A549 (cell line): ENCODE results near the gene UHRF2. TPM values are rescaled to one million over a fixed set of nuclear protein-coding genes. Genes with fewer than 3 reads are reported as not detected.

ENCODE experiments used
- ATAC-seq, 2 experiments: fragments of 200-7000 bp in 1 of 2; fragments of >200 bp in 1 of 2; cut with Nextera tagmentation in 1 of 2; cut with Tn5 transposase in 1 of 2; 3 replicates each; pipeline versions ENCODE4 v1.8.0 to v1.9.1; 2018 to 2020; ENCODE audit warnings: mild to moderate bottlenecking in 1 of 2, moderate library complexity in 1 of 2
- CTCF ChIA-PET: fragments of 300-600 bp; sonication (Branson Sonifier 250); formaldehyde crosslinking; extraction: SDS; loops from one replicate; lab custom pipeline; 2021; ENCODE audit warnings: antibody characterized with exemption, inconsistent platforms; lab: Yijun Ruan, JAX
- POLR2A ChIA-PET: fragments of 350-600 bp; formaldehyde crosslinking; extraction: SDS; loops from one replicate; lab custom pipeline; 2021; ENCODE audit warnings: antibody characterized with exemption, inconsistent platforms; lab: Yijun Ruan, JAX
- DNase-seq, 2 experiments: peaks; one replicate each; pipeline versions ENCODE4 v3.0.0 to v3.0.0-alpha.2; 2011 to 2016; ENCODE audit warnings: low read depth in 1 of 2, low spot score in 1 of 2
- FAIRE-seq: peaks from 2 replicates; lab custom pipeline; 2011; peaks lifted over from hg19 to GRCh38; lab: Jason Lieb, UNC
- H3K27ac ChIP-seq, 2 experiments: fragments of >200 bp; sonication (Bioruptor Twin); formaldehyde crosslinking; 3 replicates each; pipeline ENCODE4 v1.5.1; 2016 to 2017
- H3K4me1 ChIP-seq: fragments of >200 bp; sonication (Bioruptor Twin); formaldehyde crosslinking; 3 replicates; pipeline ENCODE4 v1.6.1; 2016
- H3K4me2 ChIP-seq: fragments of >200 bp; sonication (Bioruptor Twin); formaldehyde crosslinking; 3 replicates; pipeline ENCODE4 v1.6.1; 2016
- H3K4me3 ChIP-seq: fragments of >200 bp; sonication (Bioruptor Twin); formaldehyde crosslinking; 3 replicates; pipeline ENCODE4 v1.5.1; 2016
- H3K9me3 ChIP-seq: fragments of >200 bp; sonication (Bioruptor Twin); formaldehyde crosslinking; 3 replicates; pipeline ENCODE4 v1.6.1; 2016
- ATOH8 ChIP-seq: fragments of 250-450 bp; sonication (Bioruptor Pico); IDR thresholded peaks from 2 replicates; pipeline ENCODE4 v1.5.0; 2020; ENCODE audit warnings: low read depth, mild to moderate bottlenecking, moderate library complexity
- BCL3 ChIP-seq: fragments of >200 bp; sonication (Bioruptor Twin); formaldehyde crosslinking; IDR thresholded peaks from 3 replicates; pipeline ENCODE4 v1.6.1; 2016
- EHMT2 ChIP-seq: fragments of 200-600 bp; sonication (generic); IDR thresholded peaks from 2 replicates; pipeline ENCODE4 v1.6.1; 2016; ENCODE audit warnings: antibody characterized with exemption, low read depth, mild to moderate bottlenecking, moderate library complexity
- GATA3 ChIP-seq: IDR thresholded peaks from 2 replicates; pipeline ENCODE4 v1.6.1; 2012; ENCODE audit warnings: borderline replicate concordance
- HES2 ChIP-seq: fragments of >200 bp; sonication (Bioruptor Twin); formaldehyde crosslinking; IDR thresholded peaks from 2 replicates; pipeline ENCODE4 v1.6.1; 2016
- HMGXB4 ChIP-seq: fragments of 250-450 bp; sonication (Bioruptor Pico); IDR thresholded peaks from 2 replicates; pipeline ENCODE4 v1.5.0; 2021; ENCODE audit warnings: mild to moderate bottlenecking, moderate library complexity, borderline replicate concordance
- NFE2L2 ChIP-seq: fragments of 150-350 bp; conservative IDR thresholded peaks from 2 replicates; pipeline ENCODE4 v1.6.1; 2014; ENCODE audit warnings: low read length
- NR3C1 ChIP-seq: fragments of >200 bp; sonication (Bioruptor Twin); formaldehyde crosslinking; IDR thresholded peaks from 3 replicates; pipeline ENCODE4 v1.6.1; 2017
- POLR2AphosphoS2 ChIP-seq: conservative IDR thresholded peaks from 2 replicates; pipeline ENCODE4 v1.6.1; 2012; ENCODE audit warnings: low read length, improper control_type of control experiment, inconsistent platforms
- RAD21 ChIP-seq, 2 experiments: fragments of >200 bp in 1 of 2; sonication (Bioruptor Twin) in 1 of 2; formaldehyde crosslinking in 1 of 2; IDR thresholded peaks in 1 of 2; conservative IDR thresholded peaks in 1 of 2; 2 replicates in 1 of 2; 3 replicates in 1 of 2; pipeline ENCODE4 v1.6.1; 2012 to 2018; ENCODE audit warnings: inconsistent platforms in 1 of 2
- RFX5 ChIP-seq: fragments of 450-650 bp; IDR thresholded peaks from 2 replicates; pipeline ENCODE4 v1.7.1; 2014; ENCODE audit warnings: antibody characterized with exemption, mild to moderate bottlenecking, moderate library complexity
- SMC3 ChIP-seq: fragments of >200 bp; sonication (Bioruptor Twin); formaldehyde crosslinking; IDR thresholded peaks from 3 replicates; pipeline ENCODE4 v1.6.1; 2018; ENCODE audit warnings: inconsistent platforms
- TFCP2L1 ChIP-seq: fragments of 250-450 bp; sonication (Bioruptor Pico); IDR thresholded peaks from 2 replicates; pipeline ENCODE4 v1.5.0; 2021; ENCODE audit warnings: mild to moderate bottlenecking
- TP53 ChIP-seq: fragments of 250-450 bp; sonication (Bioruptor Pico); IDR thresholded peaks from 2 replicates; pipeline ENCODE4 v1.5.0; 2021; ENCODE audit warnings: mild to moderate bottlenecking, moderate library complexity
- USF2 ChIP-seq: fragments of 450-650 bp; IDR thresholded peaks from 2 replicates; pipeline ENCODE4 v1.6.1; 2014; ENCODE audit warnings: antibody characterized with exemption
- ZC3H11A ChIP-seq: fragments of 450-650 bp; IDR thresholded peaks from 2 replicates; pipeline ENCODE4 v1.6.1; 2014; ENCODE audit warnings: antibody characterized with exemption, mild to moderate bottlenecking
- ZFP36 ChIP-seq: fragments of 450-650 bp; IDR thresholded peaks from 2 replicates; pipeline ENCODE4 v1.6.1; 2014; ENCODE audit warnings: borderline replicate concordance; ENCODE audit not compliant: partially characterized antibody
- ZSCAN20 ChIP-seq: fragments of 250-450 bp; sonication (Bioruptor Pico); IDR thresholded peaks from 2 replicates; pipeline ENCODE4 v1.8.0; 2022; ENCODE audit warnings: mild to moderate bottlenecking, moderate library complexity
- WGBS: methylation state at CpG from one replicate; pipeline ENCODE4 v1.1.6; 2017; ENCODE audit errors: missing lambda C conversion rate; 5-methylcytosine and 5-hydroxymethylcytosine counted together
- polyA plus RNA-seq, 4 experiments: library from polyadenylated mRNA; depleted of rRNA in 3 of 4; stranded (reverse); fragments of >200 nt; fragmentation: RNase III in 1 of 4; extraction: RNeasy Plus Mini Kit Qiagen cat#74134 plus additional on column Dnase treatment in 1 of 4; gene quantifications; 2 replicates in 3 of 4; 3 replicates in 1 of 4; pipeline ENCODE4 v1.2.3, GENCODE V29; 2011 to 2017

Gene UHRF2
- polyA plus RNA-seq, 2 of the 4 experiments (the other 2 are of a cell fraction) = 28.6 to 74.3 TPM

- CTCF ChIA-PET = no interaction called here
- no peaks in the 10 kb centered on the region for H3K9me3 ChIP-seq
- no peak for DNase-seq
- TF ChIP-seq HES2 (no peak), USF2 (no peak), EHMT2 (no peak), RFX5 (no peak)
- TF ChIP-seq, all 56 proteins: peak for 0
- H3K4me3 ChIP-seq = no peak overlapping the region
- WGBS = 9% methylated on average over 1 of the region's 1 CpG
- no peak for FAIRE-seq
- POLR2A ChIA-PET = no interaction called here
- no peak overlapping the region for H3K4me2 ChIP-seq
- no peak for ATAC-seq
- no peaks in the 10 kb centered on the region for H3K4me1 ChIP-seq
- no peak overlapping the region for H3K27ac ChIP-seq
These were observed 30.3 kb upstream of the UHRF2 start for GRCh38 chr9:6382681-6383080.

GRCh38 chr9:6383551-6384225, 29.3 kb upstream of the UHRF2 start:
- no peak for TF ChIP-seq ATOH8
- TF ChIP-seq, all 56 proteins: peak for 0
- Histone ChIP-seq H3K4me3 (no peak overlapping the region), H3K9me3 (no peaks in the 10 kb centered on the region), H3K4me1 (no peaks in the 10 kb centered on the region), H3K27ac (no peak overlapping the region), H3K4me2 (no peak overlapping the region)
- DNase-seq (no peak), FAIRE-seq (no peak), ATAC-seq (no peak)
- CTCF ChIA-PET = interaction anchor here (0.6 kb wide), 1 partner anchor 23 kb away, joined by 3 read pairs; no protein-coding TSS in a partner anchor
- POLR2A ChIA-PET = no interaction called here
- 67% methylated on average over 7 of the region's 7 CpGs for WGBS

- Histone ChIP-seq H3K4me1 (no peaks in the 10 kb centered on the region), H3K4me3 (no peak overlapping the region), H3K9me3 (no peaks in the 10 kb centered on the region), H3K27ac (no peak overlapping the region)
- DNase-seq (no peak), FAIRE-seq (no peak)
- TF ChIP-seq GATA3 (no peak), TP53 (CRISPR knock-in tag) (no peak), EHMT2 (no peak), NFE2L2 (no peak), ZSCAN20 (no peak), BCL3 (no peak), TFCP2L1 (CRISPR knock-in tag) (no peak), POLR2AphosphoS2 (no peak), NR3C1 (no peak), RFX5 (no peak), HMGXB4 (CRISPR knock-in tag) (no peak), ZFP36 (no peak), RAD21 (conservative IDR thresholded peaks at IDR 0.05 in 1 of 2, IDR thresholded peaks at IDR 0.05 in 1 of 2) (no peak), SMC3 (no peak), ZC3H11A (no peak)
- TF ChIP-seq, all 56 proteins: peak for 0
- ChIA-PET POLR2A (no interaction called here), CTCF (no interaction called here)
- 38% methylated on average over 2 of the region's 2 CpGs for WGBS
- no peak overlapping the region for H3K4me2 ChIP-seq
- no peak for ATAC-seq
These were observed 28.3 kb upstream of the UHRF2 start for GRCh38 chr9:6384732-6385131.
